H1 (cell line): ENCODE results near the gene GALC. TPM values are rescaled to one million over a fixed set of nuclear protein-coding genes. Genes with fewer than 3 reads are reported as not detected.

Experiments used
- ASH2L ChIP-seq: fragments of 200-600, 300-600 bp; sonication (generic); IDR thresholded peaks from one replicate; pipeline ENCODE4 v1.7.1; 2017; ENCODE audit warnings: low read length
- BCL11A ChIP-seq, 2 experiments: IDR thresholded peaks; one replicate each; pipeline ENCODE4 v1.6.1; 2011; ENCODE audit warnings: low read depth in 2 of 2, low read length in 2 of 2, mild to moderate bottlenecking in 2 of 2
- polyA plus RNA-seq, 7 experiments: library from polyadenylated mRNA; depleted of rRNA in 3 of 7; stranded (reverse) in 5 of 7; unstranded in 2 of 7; fragments of >200 nt in 5 of 7; fragments of 200-250 nt in 2 of 7; gene quantifications; 1 replicate in 5 of 7; 2 replicates in 1 of 7; 4 replicates in 1 of 7; pipeline versions ENCODE4 v1.2.1 to v1.2.3, GENCODE V29; 2011 to 2013; ENCODE audit warnings: missing spikeins in 2 of 7, mixed read lengths in 2 of 7
- total RNA-seq: library from RNA; stranded (reverse); fragmentation: NEBNext Ultra II Directional; extraction: Animal tissue kit (Norgen Biotek cat#: 25700); gene quantifications from 2 replicates; pipeline ENCODE4 v1.2.1, GENCODE V29; 2021
- TF ChIP-seq, protein P1 (sequence below): IDR thresholded peaks from 2 replicates; pipeline ENCODE4 v1.6.1; 2011; ENCODE audit warnings: low read depth, mild to moderate bottlenecking, low read length; ENCODE audit not compliant: insufficient read depth

The GALC gene
- total and polyA plus RNA-seq, 2 of the 8 experiments (the other 6 are each of a cell fraction or from before 2014, with no cell fraction given) = 6.1 to 12.3 TPM

DNA sequence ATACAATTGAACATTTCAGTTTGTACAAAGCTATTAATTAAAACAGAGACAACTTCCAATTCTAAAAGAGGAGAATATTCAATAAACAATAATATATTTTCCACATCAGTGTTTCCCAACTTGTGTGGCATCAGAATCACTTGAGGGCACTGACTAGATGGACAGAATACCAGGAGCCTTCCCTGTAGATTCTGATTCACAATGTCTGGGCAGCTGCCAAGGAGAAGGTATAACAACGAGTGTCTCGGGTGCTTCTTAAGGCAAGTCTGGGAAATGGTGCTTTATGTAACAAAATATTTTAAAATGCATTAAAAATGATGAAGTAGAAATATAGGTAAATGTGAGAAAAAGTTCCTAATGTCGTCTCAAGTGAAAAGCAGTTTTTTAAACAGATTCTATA, 26.2 kb downstream of the GALC start (continued):
- TF ChIP-seq BCL11A (IDR thresholded peaks at IDR 0.05; ENCODE audit: low read depth in 2 of 2, low read length in 2 of 2) (no peak), ASH2L (no peak)
- TF ChIP-seq, protein P1, sequence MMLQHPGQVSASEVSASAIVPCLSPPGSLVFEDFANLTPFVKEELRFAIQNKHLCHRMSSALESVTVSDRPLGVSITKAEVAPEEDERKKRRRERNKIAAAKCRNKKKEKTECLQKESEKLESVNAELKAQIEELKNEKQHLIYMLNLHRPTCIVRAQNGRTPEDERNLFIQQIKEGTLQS = no peak
